HUES6 (cell line): Measurements from ENCODE around the gene ATP23.

Experiments
- H3K27ac ChIP-seq: 2 replicates; pipeline ENCODE4 v1.7.0; 2013; ENCODE audit warnings: low read depth, mild to moderate bottlenecking, low read length, inconsistent platforms
- H3K27me3 ChIP-seq: 2 replicates; pipeline ENCODE4 v1.6.1; 2013; ENCODE audit warnings: low read length; ENCODE audit not compliant: control insufficient read depth, insufficient read depth
- H3K36me3 ChIP-seq: 2 replicates; pipeline ENCODE4 v1.6.1; 2013; ENCODE audit warnings: low read length; ENCODE audit not compliant: control insufficient read depth, insufficient read depth
- H3K4me1 ChIP-seq: 2 replicates; pipeline ENCODE4 v1.6.1; 2013; ENCODE audit warnings: low read length; ENCODE audit not compliant: control insufficient read depth, insufficient read depth
- H3K4me3 ChIP-seq: 2 replicates; pipeline ENCODE4 v1.5.1; 2013; ENCODE audit warnings: low read depth, low read length
- H3K9ac ChIP-seq: one replicate; pipeline ENCODE4 v1.6.1; 2013; ENCODE audit warnings: mild to moderate bottlenecking, low read length
- H3K9me3 ChIP-seq: 2 replicates; pipeline ENCODE4 v1.6.1; 2013; ENCODE audit warnings: low read depth, low read length; ENCODE audit not compliant: control insufficient read depth, insufficient read depth

Gene ATP23

DNA sequence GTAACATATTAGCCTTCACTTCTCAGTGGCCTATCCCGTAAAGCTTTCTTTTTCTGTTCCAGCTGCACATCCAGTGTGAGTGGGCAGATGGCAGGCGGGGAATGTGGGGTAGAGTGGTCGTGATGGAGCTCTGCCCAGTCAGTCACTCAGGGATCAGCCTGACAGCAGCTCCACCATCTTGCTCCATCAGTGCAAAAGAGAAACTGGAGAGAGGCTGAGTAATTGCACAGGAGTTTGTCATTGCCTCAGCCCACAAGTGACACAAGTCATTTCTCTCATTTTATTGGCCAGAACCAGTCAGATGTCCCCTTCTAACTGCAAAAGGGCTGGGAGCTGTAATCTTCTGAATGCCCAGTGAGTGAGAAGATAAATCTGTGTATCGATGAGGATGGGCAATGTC, 66.5 kb downstream of the ATP23 start:
- no peaks in the 10 kb centered on the region for H3K36me3 ChIP-seq
- no peak overlapping the region for H3K4me3 ChIP-seq
- no peak overlapping the region for H3K9ac ChIP-seq
- no peak overlapping the region for H3K27ac ChIP-seq
- no peaks in the 10 kb centered on the region for H3K4me1 ChIP-seq
- no peaks in the 10 kb centered on the region for H3K9me3 ChIP-seq
- no peaks in the 10 kb centered on the region for H3K27me3 ChIP-seq

DNA sequence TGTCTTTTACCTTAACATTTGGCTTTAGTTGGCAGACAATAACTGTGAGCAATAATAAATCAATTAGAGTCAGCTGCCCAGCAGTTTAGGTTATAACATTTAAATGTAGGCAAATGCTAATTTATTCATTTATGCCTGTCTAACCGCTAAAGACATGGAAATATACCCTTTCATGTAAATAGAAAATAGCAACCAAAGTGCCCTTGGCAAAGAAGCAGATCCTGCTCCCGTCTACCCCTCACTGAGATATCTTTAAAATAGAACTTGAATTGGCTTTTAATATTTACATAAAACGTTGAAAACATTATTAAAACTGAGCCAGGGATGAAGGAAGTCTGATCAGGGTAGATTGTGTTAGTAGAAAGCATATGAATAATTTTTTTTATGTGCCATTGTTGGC, 67.3 kb downstream of the ATP23 start:
- H3K27ac ChIP-seq, result no peak overlapping the region
- H3K9me3 ChIP-seq, result no peaks in the 10 kb centered on the region

More for the DNA sequence above, 67.3 kb downstream of the ATP23 start:
- no peak overlapping the region for H3K9ac ChIP-seq
- no peaks in the 10 kb centered on the region for H3K4me1 ChIP-seq
- no peaks in the 10 kb centered on the region for H3K36me3 ChIP-seq
- no peak overlapping the region for H3K4me3 ChIP-seq
- no peaks in the 10 kb centered on the region for H3K27me3 ChIP-seq
